Measurements from ENCODE around the gene ELOVL6.
A peak's percentile ranks its signal among the peaks of the same experiment; 100 is the strongest.
"Not testable (repeated sequence)": the region's sequence is repeated elsewhere in the genome, so short reads cannot be mapped to it uniquely, and the experiment has no call there.

ELOVL6 gene

DNA sequence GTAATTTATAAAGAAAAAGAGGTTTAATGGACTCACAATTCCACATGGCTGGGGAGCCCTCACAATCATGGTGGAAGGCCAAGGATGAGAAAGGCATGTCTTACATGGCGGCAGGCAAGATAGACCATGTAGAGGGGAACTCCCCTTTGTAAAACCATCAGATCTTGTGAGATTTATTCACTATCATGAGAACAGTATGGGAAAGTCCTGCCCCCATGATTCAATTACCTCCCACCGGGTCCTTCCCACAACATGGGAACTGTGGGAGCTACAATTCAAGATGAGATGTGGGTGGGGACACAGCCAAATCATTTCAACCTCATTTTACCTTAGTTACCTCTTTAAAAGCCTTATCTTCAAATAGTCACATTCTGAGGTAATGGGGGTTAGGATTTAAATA lies 30.9 kb upstream of the ELOVL6 start:
- DNase-seq (ENCODE audit: low read depth) = no peak
- H3K4me3 ChIP-seq (ENCODE audit: low read length) = no peak overlapping the region
- TF ChIP-seq, protein P1, sequence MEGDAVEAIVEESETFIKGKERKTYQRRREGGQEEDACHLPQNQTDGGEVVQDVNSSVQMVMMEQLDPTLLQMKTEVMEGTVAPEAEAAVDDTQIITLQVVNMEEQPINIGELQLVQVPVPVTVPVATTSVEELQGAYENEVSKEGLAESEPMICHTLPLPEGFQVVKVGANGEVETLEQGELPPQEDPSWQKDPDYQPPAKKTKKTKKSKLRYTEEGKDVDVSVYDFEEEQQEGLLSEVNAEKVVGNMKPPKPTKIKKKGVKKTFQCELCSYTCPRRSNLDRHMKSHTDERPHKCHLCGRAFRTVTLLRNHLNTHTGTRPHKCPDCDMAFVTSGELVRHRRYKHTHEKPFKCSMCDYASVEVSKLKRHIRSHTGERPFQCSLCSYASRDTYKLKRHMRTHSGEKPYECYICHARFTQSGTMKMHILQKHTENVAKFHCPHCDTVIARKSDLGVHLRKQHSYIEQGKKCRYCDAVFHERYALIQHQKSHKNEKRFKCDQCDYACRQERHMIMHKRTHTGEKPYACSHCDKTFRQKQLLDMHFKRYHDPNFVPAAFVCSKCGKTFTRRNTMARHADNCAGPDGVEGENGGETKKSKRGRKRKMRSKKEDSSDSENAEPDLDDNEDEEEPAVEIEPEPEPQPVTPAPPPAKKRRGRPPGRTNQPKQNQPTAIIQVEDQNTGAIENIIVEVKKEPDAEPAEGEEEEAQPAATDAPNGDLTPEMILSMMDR (IDR thresholded peaks at IDR 0.05; ENCODE audit: insufficient read depth, low read depth, low read length, missing control alignments) = no peak

DNA sequence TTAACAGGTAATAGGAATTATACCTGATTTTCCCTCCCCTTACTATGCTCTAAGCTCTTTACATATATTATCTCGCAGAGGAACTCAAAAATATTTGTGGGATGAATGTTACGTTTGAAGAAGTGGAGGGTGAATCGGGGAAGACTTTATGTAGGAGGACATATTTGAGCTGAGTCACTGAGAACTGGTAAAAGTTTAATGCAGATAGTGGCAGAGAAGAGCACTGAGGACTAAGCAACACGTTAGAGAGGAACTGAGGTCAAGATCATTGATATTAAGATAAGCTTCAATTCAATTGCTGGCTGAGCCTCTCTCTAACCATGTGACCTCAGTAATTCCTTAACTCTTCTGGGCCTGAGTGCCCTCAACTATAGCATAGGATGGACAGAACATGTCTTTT lies 26.4 kb upstream of the ELOVL6 start:
- DNase-seq (ENCODE audit: low read depth) = no peak
- TF ChIP-seq, protein P1 (IDR thresholded peaks at IDR 0.05; ENCODE audit: insufficient read depth, low read depth, low read length, missing control alignments) = no peak
- no peak overlapping the region for H3K4me3 ChIP-seq (ENCODE audit: low read length)

DNA sequence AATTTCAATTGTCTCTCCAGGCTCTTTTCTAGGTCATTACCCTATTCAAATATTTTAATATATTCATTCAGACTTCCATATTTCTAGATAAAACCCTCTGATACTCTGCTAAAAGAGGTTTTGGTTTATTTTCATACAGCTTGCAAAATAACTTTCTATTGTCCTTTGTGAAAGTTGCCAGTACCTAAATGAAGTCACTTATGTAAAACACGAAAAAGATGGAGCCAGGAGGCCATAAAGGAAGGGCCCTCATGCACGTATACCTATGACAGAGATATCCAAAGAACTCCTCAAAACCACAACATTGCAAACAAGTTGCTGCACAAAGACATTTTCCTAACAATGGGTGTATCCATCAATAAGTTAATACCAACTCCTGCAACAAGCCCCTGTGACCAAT lies 25.7 kb upstream of the ELOVL6 start:
- TF ChIP-seq, protein P1 (IDR thresholded peaks at IDR 0.05; ENCODE audit: insufficient read depth, low read depth, low read length, missing control alignments) = no peak
- no peak overlapping the region for H3K4me3 ChIP-seq (ENCODE audit: low read length)
- DNase-seq (ENCODE audit: low read depth) = no peak

DNA sequence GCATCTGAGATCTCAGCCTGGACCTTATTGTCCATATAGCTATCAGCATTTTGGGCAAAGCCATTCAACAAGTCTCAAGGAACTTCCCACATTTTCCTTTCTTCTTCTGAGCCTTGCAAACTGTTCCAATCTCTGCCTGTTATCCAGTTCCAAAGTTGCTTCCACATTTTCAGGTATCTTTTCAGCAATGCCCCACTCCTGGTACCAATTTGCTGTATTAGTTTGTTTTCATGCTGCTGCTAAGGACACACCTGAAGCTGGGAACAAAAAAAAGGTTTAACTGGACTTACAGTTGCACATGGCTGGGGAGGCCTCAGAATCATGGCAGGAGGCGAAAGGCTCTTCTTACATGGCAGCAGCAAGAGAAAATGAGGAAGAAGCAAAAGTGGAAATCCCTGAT lies 20.5 kb upstream of the ELOVL6 start:
- H3K4me3 ChIP-seq (ENCODE audit: low read length); DNase-seq (ENCODE audit: low read depth): not testable (repeated sequence)

DNA sequence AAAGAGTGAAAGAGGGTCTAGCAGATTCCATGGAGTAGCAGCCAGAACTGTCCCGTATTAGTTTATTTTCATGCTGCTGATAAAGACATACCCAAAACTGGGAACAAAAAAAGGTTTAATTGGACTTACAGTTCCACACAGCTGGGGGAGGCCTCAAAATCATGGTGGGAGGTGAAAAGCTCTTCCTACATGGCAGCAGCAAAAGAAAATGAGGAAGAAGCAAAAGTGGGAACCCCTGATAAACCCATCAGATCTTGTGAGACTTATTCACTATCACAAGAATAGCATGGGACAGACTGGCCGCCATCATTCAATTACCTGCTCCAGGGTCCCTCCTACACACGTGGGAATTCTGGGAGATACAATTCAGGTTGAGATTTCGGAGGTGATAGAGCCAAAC lies 18.8 kb upstream of the ELOVL6 start:
- H3K4me3 ChIP-seq (ENCODE audit: low read length); DNase-seq (ENCODE audit: low read depth): not testable (repeated sequence)

DNA sequence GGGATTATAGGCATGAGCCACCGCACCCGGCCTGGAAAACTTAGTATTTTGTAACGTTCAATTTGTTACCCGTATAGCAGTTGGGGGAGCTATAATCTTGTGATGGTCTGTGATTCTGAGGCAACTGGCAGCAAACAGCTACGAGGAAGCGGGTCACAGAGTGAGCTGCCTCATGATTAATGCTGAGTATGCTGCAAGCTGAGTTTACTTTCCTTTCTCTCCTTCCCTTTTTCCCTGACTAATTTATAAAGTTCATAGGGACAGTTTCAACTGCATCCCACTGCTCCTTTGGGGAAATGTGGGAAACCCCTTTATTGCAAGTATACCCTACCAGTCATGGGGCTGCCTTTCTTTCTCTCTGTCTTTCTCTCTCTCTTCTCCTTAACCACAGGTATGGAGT lies 17.7 kb upstream of the ELOVL6 start:
- no peak overlapping the region for H3K4me3 ChIP-seq (ENCODE audit: low read length)
- TF ChIP-seq, protein P1 (IDR thresholded peaks at IDR 0.05; ENCODE audit: insufficient read depth, low read depth, low read length, missing control alignments) = no peak
- DNase-seq (ENCODE audit: low read depth) = peak; percentile 34

DNA sequence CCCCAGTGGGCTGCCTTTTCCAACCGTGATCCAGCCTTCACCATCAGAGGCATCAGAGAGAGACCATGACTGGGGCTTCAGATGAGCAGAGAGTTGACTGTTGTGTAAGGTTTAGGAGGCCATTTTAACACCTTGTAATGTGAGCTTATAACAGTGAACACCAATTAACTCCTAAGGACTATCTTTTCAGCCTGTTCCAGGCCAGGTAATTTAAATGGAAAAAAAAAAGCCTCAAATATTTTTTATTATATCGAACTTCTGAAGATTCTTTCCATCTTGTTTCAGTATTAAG lies 13.3 kb upstream of the ELOVL6 start:
- no peak for DNase-seq (ENCODE audit: low read depth)
- H3K4me3 ChIP-seq (ENCODE audit: low read length) = no peak overlapping the region
- TF ChIP-seq, protein P1 (IDR thresholded peaks at IDR 0.05; ENCODE audit: insufficient read depth, low read depth, low read length, missing control alignments) = no peak

DNA sequence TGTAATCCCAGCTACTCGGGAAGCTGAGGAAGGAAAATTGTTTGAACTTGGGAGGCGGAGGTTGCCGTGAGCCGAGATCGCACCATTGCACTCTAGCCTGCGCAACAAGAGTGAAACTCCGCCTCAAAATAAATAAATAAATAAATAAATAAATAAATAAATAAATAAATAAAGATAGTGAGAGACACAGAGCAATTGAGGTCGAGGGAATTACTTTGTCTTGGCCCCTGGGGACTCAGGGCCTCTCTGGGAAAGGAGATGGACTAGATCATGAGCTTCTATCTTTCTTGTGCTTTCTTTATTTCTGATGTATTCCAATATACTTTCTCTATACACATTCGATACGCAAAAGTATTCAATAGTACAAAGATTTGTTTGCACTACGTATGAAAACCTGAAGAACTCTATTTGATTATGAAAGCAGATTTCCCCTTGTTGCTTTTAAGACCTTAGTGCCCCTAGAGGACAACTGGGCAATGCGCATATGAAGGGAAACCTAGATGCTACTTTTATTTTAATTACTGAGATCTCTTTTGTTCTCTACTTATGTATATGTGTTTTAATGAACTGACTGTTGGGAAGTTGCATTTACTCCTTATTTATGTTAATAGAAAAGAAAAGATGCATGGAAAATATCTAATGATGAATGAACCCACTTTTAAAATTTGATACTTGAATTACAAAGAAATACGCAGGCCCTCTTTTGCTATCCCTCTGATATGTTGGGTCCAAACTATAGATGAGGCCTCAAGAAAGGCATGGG lies 12.8 kb upstream of the ELOVL6 start:
- H3K4me3 ChIP-seq (ENCODE audit: low read length) = no peak overlapping the region
- TF ChIP-seq, protein P1 (IDR thresholded peaks at IDR 0.05; ENCODE audit: insufficient read depth, low read depth, low read length, missing control alignments) = peak; percentile 84
- DNase-seq (ENCODE audit: low read depth) = peak; percentile 63

All from epithelial cell of esophagus (primary cell).